GM19328 (cell line): ENCODE data around the gene AHNAK2.

Experiments
- ATAC-seq: cut with Tn5 transposase; IDR thresholded peaks from one replicate; pipeline ENCODE4 v1.9.1; 2021; ENCODE audit warnings: mild to moderate bottlenecking, moderate library complexity; ENCODE audit not compliant: unreplicated experiment

AHNAK2 gene

DNA sequence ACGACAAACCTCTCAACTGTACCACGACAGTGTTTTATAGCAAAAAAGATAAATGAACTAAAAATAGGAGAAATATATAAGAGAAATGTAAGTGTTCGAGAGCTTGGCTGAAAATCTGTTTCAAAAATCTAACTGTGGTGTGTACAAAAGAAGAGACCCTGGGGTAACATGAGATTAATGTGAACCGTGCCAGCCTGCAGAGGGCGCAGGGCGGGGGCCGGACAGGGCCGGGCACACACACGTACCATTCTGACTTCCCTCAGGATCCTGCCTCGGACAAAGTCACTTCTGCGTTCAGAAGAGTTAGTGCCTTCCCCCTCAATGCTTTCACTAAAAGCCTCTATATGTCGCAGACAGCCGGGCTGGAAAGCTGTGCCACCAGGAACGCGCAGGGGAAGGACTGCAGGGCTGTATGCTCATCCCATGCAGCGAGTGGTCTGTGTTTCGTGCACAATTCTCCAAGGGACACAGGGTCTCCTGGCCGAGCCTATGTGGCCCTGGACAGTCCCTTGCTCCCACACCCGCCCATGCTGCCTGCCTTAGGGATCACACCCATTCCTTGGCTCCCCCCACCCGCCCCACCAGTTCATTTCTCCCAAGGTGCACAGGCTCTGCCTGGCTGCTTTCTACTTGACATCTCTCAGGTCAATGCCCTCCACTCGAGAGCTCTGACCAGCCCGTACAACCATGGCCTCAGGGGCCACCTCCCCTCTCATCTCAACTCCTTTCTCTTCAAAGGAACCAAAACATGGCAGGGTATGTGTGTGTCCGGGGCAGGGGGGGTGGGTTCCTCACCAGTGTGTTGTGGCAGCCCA is 34.2 kb upstream of the AHNAK2 start:
- ATAC-seq, result no peak

DNA sequence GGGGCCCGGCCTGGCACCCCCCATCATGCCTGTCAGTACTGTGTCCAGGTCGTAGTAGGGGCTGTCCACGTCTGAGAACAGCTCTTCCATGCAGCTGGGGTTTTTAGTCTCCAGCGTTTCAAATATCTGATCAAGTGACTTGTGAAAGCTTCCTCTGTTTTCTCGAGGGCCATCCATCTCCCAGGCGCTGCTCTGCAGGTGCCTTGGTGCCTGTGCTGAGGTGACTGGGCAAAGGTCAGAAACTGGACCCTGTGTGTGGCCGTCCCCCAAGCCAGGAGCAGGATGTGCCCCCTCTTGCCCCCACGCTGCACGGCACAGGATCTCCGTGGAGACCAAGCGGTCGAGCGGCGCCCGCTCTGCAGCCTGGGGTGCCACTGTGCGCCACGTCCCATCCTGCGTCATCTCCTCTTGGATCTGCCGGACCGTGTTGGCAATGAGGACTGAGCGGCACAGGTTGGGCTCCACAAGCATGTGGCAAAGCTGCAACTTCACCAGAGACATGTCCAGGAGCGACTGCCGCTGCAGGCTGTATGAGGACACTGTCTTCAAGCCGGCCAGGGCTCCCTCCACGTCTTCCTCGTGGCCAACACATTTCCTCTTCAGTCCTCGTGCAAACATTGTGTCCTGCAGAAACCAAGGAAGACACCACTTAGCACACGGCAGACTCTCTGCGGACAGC is 33.3 kb upstream of the AHNAK2 start:
- no peak for ATAC-seq

DNA sequence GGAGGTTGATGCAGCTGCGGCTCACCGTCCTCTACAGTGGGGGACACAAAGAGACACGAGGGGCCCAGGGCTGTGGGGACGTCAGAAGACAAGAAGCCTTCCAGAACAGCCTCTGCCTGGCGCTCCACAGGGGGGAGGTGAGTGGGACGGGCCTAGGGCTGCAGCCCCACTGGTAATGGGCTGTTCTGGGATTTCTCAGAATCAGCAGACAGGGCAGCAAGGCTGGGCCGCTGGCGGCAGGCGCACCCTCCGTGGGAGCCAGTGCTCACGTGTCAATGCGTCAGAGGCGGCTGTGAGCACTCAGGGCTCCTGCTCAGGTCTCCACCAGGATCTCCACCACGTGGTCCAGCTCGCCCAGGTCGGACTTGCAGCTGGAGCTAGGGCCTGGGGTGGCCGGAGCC is 32.7 kb upstream of the AHNAK2 start:
- no peak for ATAC-seq

DNA sequence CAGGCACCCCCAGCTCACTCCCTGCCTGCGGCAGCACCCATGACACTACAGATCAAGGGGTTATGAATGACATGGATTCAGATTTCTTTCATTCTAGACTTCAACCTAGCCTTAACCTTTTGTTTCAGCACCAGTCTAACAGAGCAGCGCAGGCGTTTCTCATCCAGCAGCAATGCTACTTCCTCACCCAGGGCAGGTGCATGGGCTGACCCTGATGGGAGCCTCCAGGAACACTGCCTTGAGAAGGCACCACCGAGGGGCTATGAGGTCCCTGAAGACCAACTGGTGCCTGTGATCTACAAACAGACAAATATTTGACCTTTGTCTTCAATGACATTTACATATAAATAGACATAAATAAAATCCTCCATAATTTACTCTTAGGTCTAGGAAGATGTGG is 31.9 kb upstream of the AHNAK2 start:
- ATAC-seq, result no peak

DNA sequence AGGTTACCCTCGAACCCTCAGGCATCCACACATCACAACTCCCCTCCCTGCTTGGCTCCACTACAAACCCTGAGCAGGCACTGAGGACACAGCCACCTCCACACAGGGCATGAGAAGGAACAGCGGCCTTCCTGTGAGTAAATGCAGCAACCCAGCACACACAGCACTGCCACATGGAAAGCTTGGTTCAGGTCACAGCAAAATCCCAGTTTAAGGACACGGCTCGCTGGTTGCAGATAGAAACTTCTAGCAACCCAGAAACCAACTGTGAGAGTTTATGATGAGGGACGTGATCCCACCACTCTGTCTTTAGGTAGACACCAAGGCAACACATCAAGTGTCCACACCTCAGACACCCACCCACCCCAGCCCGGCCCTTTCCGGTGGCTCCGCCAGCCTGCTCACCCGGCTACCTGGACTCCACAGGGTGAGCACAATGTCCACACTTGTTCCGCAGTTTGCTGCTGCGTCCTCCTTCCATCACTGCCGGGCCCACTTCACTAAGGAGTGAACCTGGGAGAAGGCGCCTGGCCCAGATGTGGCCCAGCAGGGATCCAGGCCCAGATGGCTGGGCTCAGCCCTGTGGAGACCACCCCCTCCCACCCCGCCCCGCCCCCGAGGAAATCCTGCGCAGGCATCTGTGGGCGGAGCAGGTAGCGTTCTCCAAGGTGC is 29.6 kb upstream of the AHNAK2 start:
- ATAC-seq, result no peak

DNA sequence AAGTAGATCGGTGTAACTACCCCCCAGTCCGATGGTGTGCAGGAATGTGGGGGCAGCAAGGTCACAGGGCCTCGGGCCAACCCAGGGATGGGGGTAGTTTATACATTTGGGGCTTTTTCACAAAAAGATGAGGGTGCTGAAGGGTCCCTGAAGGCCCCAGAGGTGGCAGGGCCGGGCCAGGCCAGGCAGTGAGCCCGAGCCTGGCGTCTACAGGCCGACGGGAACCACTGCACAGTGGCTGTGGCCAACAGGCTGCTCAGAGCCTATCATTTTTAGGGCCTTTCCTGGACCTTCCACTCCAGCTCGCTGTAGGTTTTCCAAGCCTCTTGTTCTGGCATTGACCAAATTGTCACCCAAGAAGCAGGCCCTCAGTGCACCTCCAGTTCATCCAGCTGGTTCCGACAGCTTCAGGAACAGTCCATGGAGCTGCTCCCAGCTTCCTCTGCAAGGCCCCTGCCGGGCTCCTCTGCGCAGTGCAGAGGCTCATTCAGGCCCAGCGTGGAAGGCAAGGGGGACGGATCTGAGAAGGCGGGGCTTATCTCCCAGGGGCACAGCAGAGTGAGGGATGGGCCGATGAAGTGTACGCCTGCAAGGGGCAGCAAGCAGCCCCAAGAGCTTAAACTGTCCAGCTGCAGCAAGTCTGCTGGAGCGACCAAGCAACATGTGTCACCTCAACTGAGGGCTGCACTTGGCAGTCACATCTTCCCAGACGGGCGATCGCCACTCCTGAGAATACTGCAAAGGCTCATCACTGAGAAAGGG is 28.8 kb upstream of the AHNAK2 start:
- ATAC-seq, result no peak

DNA sequence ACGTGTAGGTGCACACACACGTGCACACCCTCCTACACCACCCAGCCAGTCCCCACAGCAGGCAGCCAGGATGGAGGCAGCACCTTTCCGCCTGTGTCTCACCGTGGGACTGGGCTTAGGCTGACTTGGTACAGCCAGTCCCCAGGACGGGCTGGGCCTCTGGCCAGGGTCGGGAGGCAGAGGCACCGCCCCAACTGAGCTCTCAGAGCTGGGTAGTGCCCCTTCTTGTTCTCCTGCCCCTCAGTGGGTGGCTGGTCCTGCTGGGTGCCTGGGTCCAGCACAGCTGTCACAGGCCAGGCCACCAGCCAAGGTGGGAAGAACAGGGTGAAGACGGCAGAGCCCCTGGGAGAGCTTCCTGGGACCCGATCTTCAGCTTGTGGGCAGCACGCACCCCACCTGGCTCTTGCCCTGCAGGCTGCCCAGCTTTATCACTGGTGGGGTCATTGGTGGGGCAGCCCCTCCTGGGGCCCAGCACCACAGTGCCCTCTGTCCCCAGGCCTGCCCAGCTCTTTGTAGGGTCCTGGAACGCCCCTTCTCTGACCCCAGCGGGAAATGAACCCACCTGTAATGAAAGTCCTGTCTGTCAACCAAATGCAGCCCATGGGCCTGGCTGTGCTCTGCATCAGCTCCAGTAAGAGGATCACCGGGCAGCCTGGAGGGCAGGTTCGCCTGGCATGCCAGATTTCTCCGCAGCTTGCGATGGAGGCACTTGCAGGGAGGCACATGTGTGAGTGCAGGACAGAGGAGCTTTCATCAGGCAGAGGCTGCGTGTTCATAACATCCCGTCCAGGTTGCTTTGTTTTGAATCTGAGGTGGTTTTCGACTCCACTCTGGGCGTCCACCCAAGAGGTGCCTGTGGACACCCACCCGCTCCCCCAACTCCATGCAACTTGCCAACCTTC is 28.0 kb upstream of the AHNAK2 start:
- no peak for ATAC-seq

DNA sequence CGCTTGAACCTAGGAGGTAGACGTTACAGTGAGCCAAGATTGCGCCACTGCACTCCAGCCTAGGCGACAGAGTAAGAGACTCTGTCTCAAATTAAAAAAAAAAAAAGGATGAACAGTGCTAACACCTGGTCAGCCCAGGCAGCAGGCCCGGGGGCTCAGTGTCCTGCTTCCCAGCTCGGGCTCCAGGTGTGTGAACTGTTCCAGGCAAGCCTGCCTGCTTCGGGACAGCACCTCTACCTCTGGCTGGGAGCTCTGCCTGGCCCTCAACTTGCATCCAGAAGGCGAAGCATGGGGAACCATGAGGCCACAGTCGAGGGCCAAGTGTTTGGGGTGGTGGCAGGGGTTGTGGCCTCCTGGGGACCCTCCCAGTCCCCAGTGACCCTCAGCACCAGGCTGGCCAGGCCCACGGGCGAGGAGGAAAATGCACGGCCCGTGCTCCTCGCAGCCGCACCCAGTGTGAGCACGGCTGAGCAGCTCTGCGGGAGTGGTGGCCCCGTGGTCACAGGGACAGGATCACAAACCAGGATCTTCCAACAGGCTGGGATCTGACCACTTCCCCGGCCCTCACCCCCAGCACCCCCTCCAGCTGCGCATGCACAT is 27.3 kb upstream of the AHNAK2 start:
- no peak for ATAC-seq

DNA sequence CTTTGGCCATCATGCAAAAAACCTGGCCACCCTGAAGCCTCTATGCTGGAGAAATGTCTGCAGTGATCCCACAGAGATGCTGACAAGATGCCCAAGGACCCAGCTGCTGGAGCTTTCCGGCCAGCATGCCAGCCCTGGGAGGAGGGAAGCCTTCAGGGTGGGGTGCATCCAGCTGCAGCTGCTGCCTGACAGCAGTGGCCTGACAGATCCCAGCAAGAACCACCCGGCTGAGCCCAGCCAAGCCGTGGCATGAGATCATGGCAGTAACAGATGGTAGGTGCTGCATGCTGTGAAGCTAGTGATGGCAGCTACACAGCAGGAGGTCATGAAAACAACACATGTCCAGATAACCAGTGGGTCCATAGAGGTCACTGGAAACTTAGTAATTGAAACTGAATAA is 21.2 kb upstream of the AHNAK2 start:
- no peak for ATAC-seq

DNA sequence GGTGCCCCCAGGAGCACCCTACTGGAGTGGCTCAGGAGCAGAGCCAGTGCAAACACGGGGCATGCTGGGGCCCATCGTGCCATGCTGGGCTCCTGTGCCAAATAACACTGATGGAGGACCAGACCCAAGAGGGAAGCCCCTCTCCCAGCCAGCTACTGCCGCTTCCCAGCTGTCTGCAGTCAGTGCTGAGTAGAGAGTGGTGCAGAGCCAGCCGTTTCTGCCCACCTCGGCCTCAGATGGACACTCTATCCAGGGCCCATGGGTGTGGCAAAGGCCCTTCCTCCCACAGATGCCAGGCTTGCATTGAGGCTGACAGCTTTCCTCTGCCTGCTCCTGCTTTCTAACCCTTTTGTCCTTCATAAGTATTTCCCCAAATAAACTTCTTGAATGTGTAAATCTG is 20.6 kb upstream of the AHNAK2 start:
- ATAC-seq, result no peak

DNA sequence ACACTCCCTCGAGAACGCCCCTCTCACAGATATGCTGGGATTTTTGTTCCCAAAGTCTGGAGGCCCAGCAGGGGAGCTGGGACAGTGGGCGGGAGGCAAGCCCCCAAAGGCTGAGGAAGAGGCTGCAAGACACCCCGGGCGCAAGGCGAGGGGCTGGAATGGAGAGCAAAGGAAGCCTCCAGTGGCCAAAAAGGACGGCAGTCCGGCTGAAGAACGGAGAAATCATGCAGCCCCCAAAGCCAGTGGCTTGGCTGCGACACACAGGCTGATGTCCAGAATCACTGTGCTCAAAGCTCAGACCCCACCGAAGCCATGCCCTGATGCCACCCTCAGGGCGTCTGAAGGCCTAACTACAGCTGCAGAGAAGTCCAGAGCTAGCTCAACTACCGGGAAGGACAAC is 18.3 kb upstream of the AHNAK2 start:
- ATAC-seq, result no peak

DNA sequence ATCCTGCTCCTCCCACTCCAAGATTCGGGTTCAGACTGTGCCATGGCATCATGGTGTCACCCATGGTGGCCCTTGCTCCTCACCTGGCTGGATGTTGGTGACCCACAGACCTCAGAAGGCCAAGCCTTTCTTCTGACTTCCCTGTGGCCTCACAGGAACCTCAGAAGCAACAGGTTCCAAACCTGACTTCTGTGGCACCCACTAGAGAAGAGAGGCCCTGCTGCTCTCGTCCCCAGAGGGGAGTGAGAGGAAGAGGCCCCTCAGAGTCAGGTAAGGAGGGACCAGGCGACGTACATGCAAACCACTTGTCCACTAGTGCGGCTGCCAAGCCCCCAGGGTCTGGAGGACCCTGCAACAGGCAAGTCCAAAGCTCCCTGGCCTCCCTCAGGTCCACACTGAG is 17.9 kb upstream of the AHNAK2 start:
- ATAC-seq, result no peak

DNA sequence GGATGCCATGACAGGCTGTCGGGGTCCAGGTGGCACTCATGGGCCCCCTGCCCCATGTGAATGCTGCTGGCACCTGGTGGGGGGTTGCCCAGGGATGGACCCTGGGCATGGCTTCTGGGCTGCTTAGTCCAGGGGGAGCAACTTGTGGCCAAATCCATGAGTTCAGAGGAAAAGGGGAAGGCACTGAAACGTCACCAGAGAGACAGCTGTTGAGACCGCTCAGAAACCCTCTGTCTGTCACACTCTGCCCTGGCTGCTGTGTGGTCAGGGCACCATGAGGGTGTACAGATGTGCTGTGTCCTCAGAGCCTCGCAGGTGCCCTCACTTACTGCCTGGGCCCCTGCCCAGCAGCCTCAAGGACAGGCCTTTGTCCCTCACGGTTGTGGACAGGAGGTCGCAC is 16.8 kb upstream of the AHNAK2 start:
- ATAC-seq, result no peak

DNA sequence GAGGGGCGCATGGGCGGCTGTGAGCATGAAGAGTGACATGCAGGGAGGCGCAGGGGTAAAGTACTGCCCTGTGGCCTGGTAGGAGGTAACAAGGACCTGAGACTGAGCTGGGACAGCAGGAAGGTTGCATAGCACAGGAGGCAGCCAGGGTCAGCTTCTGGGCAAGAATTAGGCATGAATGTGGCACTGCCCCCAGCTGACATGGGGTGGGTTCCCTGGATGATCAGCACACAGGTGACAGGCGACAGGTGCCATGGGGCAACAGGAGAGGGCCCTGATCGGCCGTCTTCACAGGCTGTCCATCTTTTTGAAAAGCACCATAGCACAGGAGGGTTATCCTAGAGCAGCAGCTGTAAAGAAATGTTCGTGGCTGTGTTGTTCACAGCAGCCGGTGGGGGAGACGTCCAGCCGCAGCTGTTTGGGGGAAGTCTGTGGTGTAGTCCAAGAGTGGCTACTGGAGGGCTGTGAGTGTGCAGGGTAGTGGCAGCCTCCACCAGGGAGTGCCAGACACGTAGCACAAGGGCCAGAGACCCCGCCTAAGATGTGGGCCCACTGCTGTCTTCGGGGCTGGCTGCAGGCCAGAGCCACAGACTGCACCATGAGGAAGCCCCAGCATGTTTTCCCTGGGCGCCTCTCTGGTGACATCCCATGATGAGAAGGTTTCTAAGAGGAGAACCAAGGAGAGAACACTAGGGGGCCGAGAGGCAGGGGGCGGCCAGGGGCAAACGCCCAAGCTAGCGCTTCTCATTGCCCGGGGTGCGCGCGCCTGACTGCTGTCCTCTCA is 15.8 kb upstream of the AHNAK2 start:
- ATAC-seq, result no peak

DNA sequence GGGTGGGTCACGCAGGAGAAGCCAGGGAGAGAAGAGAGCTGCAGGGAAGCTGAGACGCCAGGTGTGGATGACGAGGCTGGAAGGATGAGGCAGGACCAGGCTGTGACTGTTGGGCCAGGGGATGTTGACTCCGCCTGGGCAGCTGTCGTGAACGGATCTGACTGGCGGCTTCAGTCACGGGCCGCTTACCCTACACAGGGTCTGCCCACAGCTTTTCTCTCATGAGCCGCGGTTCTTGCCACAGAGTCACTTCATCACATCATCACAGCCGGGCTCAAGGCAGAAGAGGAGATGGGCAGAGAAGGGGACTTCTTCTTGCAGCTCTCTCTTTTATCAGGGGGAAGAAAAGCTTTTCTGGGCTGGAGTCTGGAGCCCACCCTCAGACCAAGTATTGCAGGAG is 15.1 kb upstream of the AHNAK2 start:
- no peak for ATAC-seq

DNA sequence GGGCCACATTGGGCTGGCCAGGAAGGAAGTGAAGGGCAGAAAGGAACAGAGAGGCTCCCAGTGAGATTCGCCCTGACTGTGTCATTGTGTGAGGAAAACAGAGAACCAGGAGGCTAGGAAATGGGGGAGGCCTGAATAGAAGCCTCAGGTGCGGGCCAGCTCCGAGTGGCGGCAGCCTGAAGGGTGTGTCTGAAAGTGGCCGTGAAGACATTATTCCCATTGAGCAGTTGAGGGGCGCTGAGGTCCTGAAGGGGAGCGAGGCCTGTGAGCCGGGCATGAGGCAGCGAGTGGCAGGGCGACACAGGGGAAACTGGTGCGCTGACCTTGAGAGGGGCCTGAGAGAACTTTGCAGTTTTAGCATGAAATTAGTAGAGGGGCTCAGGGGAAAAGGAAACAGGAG is 14.3 kb upstream of the AHNAK2 start:
- ATAC-seq, result no peak

DNA sequence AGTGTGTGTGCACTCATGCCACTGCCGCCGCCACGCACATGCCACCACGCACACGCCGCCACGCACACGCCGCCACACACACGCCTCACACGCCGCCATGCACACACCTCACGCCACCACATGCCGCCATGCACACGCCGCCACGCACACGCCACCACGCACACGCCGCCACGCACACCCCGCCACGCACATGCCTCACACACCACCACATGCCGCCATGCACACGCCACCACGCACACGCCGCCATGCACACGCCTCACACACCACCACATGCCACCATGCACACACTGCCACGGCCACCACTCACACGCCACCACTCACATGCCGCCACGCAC is 13.7 kb upstream of the AHNAK2 start:
- no peak for ATAC-seq

DNA sequence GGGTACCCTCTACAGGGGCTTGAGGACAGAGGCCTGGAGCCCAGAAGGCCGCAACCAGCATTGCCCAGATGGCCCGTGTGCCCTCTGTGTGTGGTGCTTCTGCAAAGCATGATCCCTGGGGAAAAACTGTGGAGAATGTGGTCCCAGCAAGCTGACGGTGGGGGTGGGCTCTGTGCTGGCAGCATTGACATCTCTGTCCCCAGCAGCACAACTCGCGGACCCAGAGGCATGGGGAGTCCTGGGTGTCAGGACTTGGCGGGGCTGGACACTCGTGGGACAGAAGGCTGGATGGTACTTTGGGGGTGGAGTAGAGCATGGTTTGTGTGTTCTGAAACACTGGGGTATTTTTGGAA is 11.8 kb upstream of the AHNAK2 start:
- no peak for ATAC-seq

DNA sequence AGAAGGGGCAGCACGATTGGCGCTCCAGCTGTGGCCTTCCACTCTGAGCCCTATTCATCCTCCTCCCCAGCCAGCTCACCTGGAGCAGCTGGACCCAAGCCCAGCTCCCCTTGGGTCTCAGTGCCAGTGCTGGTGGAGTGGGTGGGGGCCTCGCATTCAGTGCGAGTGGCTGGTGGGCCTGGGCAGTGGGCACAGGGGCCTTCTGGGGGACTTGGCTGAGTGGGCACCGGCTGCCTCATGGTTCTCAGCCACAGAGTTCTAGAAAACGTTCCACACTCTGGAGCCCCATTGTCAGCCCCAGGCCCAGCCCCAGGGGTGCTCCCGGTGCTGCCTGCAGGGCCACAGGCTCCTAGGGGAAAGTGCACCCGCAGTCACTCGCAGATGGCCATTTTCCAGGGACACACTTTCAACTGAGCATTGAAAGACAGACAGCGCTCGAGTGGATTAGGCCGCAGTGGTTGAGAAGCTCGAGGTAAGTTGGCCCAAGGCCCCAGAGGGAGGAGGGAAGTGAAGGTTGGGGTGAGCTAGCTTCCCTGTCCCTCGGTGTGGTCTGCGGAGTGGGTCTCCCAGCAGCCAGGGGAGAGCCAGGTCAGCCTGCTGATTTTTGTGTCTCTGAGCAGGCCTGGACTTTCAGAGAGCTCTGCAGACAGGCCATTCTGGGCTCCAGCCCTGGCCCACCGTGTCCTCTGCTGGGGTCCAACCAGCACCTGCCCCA is 11.2 kb upstream of the AHNAK2 start:
- no peak for ATAC-seq
